ENCODE data around the gene MTHFD1.

GRCh38 chr14:64422005-64422404 is 33.9 kb downstream of the MTHFD1 start:
- no peak for TF ChIP-seq POLR2AphosphoS5 (IDR thresholded peaks at IDR 0.05; ENCODE audit: insufficient read depth, low read depth, low read length)
- no peak for TF ChIP-seq CTCF (IDR thresholded peaks at IDR 0.05; ENCODE audit: extremely low read depth in 1 of 2, insufficient read depth in 1 of 2, low read depth in 1 of 2, low read length in 2 of 2)
- TF ChIP-seq POLR2A (IDR thresholded peaks at IDR 0.05; ENCODE audit: low read depth, low read length), result no peak
- TF ChIP-seq EZH2 (IDR thresholded peaks at IDR 0.05; ENCODE audit: borderline replicate concordance, low read depth, low read length, severe bottlenecking), result no peak

All from endothelial cell of umbilical vein (primary cell).